Activated CD8-positive, alpha-beta memory T cell treated with anti-CD3 and anti-CD28 coated beads, Interleukin-2, amount 50 U/mL, for 1 hour (primary cell): ENCODE data around the gene NEDD4L.

ENCODE experiments used
- DNase-seq: peaks from one replicate; pipeline ENCODE4 v3.0.0-alpha.2; 2020; ENCODE audit errors: extremely low read depth

The NEDD4L gene

DNA sequence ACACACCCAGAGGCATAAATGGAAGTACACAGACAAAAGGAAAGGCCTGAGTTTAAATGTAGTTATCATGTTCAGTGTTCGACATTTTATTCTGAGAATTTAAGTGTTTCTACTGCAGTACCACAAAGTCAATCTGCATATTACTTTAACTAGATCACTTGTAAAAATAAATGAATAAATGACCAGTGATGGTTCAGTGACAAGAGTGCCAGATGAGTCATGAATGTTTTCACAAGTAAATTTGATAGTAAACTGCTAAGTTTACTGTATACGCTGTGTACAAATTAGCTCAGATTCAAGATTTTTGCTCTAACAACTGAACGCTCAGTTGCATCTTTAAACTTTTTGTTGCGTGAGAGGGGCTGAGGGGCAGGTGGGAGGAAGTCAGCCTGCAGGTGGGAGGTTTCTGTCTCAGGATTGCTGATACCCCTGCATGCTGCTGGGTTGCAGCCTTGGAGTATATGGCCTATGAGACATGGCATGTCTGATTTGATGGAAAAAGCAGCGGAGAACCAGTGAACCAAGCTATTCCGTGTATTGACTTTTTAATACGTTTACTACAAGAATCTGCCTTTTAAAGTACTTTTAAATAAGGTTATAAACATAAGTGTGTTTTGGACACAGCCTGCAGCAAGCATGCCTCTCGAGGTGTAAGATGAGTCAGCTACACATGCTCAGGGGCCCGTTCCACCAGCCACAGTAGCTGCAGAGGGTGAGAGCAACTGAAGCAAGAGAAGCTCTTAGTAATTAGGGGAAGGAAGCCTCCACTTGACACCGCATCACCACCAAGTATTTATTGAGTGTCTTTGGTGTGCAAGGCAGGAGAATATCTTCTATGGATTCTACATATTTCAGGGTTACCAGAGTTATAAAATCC, 245.1 kb downstream of the NEDD4L start:
- DNase-seq: no peak

DNA sequence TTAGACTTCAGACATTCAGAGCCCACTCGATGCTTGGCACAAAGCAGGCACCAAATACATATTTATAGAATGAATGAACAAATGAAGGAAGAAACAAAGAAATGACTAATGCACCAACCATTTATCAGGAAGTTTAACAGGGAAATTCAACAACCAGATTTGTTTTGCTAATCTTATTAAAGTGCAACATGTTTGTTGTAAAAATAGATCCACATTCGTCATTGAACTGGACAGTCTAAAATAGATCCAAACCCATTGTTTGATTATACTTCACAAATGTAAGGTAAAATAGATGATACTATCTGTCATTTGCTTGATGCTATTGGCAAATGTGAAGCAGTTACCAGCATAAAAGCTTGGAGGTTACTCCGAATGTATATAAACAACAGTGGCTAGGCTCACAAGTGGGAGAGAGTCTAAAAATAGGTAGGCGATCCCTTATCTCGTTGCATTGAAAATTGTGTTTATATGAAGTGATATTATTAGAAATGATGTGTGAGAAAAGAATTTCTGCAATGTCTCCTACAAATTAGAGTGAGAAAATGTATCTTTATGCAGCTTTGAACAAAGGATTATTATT, 246.2 kb downstream of the NEDD4L start:
- DNase-seq: no peak

DNA sequence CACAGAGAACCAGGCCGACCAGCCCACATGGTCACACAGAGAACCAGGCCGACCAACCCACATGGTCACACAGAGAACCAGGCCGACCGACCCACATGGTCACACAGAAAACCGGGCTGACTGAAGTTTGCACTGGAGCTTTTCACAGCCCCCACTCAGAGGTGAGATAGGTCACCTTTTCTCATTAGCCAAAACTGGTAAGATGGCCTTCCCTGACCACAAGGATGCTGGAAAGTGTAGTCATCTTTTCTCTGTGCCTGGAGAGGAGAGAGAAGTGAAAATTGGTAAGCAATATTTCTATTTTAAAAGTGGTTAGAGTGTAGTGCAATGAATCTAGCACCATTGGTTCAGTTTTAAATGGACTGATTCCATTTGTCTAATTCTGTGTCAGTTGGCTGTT, 247.1 kb downstream of the NEDD4L start:
- DNase-seq: no peak

DNA sequence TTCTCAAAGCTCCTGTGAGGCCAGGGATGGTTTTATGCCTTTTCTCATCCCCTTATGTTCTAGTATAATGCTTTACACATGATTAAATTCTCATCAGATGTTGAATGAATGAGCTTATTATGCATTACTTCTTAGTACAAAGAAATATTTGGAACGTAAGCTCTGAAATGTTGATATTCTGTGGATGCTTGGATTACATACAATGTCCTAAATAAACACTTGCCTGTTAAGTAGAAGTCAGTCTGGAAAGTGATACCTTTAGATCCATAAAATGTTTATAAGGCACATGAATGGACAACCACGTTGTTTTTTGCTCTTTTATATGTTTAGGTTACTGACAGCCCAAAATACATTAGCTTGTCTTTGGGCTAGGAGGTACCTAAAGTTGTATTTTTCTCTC, 248.6 kb downstream of the NEDD4L start:
- no peak for DNase-seq

GRCh38 chr18:58297198-58297597, 253.2 kb downstream of the NEDD4L start:
- no peak for DNase-seq

DNA sequence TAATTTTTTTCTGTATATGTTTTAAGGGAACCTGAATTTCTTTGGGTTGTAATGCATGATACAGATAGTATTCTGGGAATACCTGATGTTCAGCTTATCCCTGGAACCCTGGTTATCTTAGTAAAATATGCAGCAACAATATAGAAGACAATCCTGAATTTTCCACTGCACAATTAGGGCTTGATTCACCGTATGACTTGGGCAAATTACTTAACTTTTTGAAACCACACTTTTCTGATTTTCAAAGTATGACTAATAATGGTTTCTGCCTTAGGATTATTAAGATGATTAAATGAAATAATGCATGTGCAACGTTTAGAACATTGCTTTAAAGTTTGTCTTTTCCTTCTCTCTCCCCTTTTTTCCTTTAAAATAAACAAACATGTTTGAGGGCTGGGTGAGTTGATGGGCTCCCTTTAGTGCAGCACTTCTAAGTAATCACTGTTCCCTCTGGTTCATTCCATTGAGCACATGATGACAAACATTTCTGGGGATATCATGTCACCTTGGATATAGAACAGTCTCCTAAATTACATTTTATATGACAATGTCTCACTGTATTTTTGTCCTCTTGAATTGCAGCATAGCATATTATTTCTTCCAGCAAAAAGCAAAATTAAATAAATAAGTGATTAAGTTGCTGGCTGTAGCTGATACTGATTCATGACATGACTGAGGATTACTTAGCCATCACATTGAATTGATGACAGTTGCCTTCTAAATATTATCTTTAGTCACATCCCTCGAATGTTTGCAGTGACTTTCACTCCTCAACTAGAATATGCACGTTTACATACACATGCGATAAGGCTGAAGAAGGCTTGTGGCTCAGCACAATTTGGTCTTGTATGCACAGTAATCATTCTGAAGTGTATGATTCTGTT, 254.5 kb downstream of the NEDD4L start:
- DNase-seq: no peak

DNA sequence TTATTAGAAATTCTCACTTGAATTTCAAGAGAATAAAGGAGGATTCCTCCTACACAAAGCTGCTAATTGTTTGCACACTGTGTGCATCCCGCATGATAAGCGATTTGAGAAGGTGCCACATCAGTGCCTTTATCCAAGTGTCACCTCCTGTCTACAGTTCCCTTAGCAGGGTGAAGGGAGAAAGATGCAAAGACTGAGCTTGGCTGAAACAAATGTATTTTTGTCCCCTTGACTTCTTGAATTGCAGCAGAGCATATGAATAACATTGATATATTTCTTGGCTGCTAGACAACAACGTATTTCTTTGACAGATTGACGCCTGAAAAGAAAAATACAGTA, 255.1 kb downstream of the NEDD4L start:
- no peak for DNase-seq

GRCh38 chr18:58299936-58300335, 255.9 kb downstream of the NEDD4L start:
- no peak for DNase-seq

DNA sequence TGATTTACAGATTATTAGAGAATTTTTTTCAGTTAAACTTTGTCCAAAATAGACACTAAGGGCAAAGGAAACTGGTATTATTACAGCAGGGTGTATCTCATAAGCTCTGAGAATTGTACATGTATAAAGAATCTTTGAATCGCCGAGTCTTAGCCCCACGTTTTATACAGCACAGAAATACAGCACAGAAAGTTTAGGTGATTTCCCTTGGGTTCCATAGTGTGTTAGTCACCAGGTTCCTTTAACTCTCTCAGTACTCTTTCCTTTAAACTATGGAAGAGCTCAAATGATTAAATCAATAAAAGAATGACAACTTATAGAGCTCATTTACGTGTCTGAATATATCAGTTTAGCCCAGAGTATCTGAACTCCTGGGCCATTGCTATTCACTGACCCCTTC, 256.8 kb downstream of the NEDD4L start:
- no peak for DNase-seq

GRCh38 chr18:58302811-58303210, 258.8 kb downstream of the NEDD4L start:
- no peak for DNase-seq

DNA sequence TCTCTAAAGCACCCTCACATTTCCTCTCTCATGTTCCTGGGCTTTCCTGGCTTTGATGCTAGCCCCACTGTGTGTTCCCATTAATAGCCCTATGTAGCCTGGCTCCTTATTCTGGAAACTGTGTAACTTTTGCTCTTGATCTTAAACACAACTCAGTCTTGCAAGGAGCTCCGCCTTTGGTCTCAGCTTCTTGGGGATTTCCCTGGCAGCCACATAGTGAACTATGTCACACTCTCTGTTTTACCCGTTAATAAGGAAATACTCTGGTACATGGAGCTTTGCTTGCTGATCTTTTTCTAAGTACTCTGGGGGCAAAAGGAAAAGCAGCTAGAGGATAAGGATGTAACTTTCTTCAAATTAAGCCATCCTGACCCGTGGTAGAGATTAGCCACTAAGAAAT, 259.3 kb downstream of the NEDD4L start:
- DNase-seq: no peak

- DNase-seq: no peak
Measured at GRCh38 chr18:58305792-58306191, 261.8 kb downstream of the NEDD4L start.

GRCh38 chr18:58307441-58307840, 263.4 kb downstream of the NEDD4L start:
- no peak for DNase-seq

DNA sequence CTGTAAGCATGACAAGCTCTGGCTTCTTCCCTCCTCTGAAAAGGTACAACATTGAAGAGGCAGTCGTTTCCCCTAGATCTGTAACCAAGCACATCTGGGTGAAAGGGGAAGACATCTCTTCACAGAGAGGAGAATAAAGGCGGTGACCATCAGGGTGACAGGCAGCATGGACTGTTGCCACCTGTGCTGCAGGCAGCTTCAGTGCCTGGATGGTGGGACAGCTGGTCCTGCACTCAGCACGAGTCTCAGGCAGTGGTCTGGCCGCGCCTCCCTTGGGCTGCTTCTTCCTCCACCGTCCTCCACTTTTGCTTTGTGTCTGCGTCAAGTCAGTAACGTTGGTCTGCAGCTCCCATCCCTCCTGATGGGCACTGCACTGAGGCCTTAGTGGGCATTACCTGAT, 264.4 kb downstream of the NEDD4L start:
- no peak for DNase-seq

GRCh38 chr18:58309099-58309498, 265.1 kb downstream of the NEDD4L start:
- DNase-seq: no peak

- no peak for DNase-seq
Measured at GRCh38 chr18:58309610-58310239, 265.7 kb downstream of the NEDD4L start.

DNA sequence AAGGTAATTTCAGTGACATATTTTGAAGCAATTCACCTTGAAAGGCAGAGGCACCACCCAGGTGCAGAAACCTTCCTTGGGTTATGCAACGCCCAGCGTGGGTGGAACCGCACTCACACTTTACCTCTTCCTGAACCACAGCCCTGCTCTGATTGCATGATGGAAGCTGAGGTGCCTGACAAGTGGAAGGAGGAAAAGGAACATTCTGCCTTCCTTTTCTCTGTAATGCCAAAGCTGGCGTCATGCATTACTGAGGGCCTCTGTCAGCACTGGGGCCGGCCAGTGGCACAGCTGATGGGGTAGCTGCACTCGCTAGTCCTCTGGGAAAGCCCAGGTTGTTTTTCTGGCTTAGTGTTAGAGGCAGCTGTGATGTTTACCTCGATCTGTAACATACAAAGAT, 266.5 kb downstream of the NEDD4L start:
- no peak for DNase-seq

DNA sequence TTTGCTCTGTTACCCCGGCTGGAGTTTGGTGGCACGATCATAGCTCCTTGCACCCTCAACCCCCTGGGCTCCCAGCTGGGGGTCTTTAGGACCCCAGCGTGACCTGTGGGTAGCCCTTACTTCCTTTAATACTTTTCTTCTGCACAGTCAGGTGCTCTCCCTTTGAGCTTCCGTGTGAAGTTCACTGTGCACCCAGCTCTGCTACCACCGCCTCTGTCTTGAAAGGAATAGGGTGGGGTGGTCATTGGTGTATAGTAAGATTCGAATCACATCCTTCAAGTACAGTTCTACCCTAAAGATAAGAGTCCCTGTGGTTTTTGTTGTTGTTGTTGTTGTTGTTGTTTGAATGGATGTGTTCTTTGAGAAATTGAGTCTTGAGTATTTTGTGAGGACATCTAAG, 267.4 kb downstream of the NEDD4L start:
- DNase-seq: no peak

- DNase-seq: no peak
Measured at GRCh38 chr18:58313491-58314032, 269.5 kb downstream of the NEDD4L start.

GRCh38 chr18:58314284-58314683, 270.3 kb downstream of the NEDD4L start:
- DNase-seq: no peak

DNA sequence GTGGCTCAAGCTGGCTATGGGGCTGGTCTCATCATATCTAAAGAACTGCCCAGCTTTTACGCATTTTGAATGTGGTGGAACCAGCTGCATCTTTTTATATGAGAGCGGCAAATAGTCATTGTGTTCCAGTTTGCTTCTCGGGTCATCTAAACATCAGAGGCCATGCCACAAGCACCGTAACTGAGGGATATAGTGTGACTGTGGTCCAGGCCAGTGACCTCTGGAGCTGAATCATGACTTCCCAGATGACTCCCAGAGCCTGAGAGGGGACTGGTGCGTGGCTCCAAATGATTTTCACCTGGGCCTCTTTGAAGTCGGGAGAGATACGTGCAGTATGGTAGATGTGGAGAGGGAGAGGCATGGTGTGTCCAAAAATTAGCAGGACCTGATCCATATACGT, 271.0 kb downstream of the NEDD4L start:
- no peak for DNase-seq

DNA sequence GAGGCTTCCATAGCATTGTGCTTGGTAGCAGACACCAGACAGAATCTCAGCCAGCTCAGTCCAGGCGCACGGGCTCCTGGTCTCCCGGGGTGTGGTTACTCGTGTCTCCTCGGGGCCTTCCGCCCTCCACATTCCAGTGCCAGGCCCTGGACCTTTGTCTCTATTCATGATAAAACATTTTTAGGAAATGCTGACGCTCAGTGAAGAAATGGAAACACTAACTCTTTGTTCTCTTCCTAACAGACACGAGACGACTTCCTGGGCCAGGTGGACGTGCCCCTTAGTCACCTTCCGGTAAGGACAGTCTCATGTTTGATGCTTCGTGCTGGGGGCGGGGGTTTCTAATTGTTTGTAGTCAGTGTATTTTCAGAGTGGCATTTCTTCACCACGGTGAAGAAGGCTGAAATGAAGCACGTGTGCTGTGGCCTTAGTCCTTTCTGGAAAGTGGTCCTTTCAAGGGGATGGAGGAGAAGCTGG, 271.8 kb downstream of the NEDD4L start:
- DNase-seq: no peak
